ENCODE results near the gene THEMIS2.
"Not testable (repeated sequence)": the region's sequence is repeated elsewhere in the genome, so short reads cannot be mapped to it uniquely, and the experiment has no call there.

THEMIS2 gene

GRCh38 chr1:27869719-27870085 is 2.6 kb upstream of the THEMIS2 start:
- Histone ChIP-seq H3K36me3 (replicated peaks) (no peaks in the 10 kb centered on the region), H3K4me3 (no peak overlapping the region), H3K27me3 (ENCODE audit: low read depth) (no peaks in the 10 kb centered on the region), H3K9me3 (no peaks in the 10 kb centered on the region), H3K4me1 (peaks cover 4% of the 10 kb centered on the region)
- in situ Hi-C loops (cut with MboI; ENCODE audit: low sequenced_read_pairs): no loop called here
- no peak for DNase-seq (ENCODE audit: low spot score in 2 of 2)

GRCh38 chr1:27871076-27871475 is 1.3 kb upstream of the THEMIS2 start:
- H3K36me3 ChIP-seq (replicated peaks); H3K27me3 ChIP-seq (ENCODE audit: low read depth); in situ Hi-C loops (cut with MboI; ENCODE audit: low sequenced_read_pairs); H3K4me1 ChIP-seq; H3K4me3 ChIP-seq; DNase-seq (ENCODE audit: low spot score in 2 of 2); H3K9me3 ChIP-seq: not testable (repeated sequence)

DNA sequence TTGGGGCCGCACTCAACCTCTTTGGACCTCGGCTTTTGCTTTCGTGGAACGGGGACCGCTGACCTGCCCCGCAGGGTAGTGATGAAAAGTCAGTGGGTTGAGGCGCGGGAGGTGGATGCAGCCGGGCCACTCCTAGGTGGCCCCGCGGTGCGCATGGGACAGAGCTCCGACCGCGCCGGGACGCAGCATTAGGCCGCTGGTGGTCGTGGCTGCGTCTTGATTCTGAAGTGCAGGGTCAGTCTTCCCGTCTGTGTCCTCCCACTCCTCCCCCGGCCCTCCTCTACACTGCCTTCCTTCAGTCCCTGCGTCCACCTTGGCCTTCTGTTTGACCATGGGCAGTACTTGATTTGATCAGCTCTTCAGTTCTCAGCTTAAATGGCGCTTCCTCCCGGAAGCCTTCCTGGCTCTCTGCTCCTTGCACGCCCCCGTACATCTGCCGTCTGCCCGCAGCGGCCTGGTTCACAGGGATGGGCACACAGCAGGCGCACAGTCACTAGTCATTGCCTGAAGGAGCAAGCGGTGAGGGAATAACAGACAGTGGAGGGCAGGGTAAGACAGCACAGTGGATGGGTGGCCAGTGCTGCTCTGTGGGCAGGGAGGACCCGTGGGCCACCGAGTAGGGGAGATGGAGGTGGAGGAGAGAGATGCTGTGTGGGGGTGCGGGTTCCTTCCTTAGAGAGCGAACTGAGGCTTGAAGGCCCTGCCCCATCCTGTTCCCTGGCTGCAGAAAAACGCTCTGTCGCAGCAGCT is 633 bp downstream of the THEMIS2 start:
- Histone ChIP-seq H3K4me3 (peak overlapping the region; percentile 71), H3K27me3 (ENCODE audit: low read depth) (no peaks in the 10 kb centered on the region), H3K4me1 (peaks cover 4% of the 10 kb centered on the region), H3K36me3 (replicated peaks) (no peaks in the 10 kb centered on the region), H3K9me3 (no peaks in the 10 kb centered on the region)
- in situ Hi-C loops (cut with MboI; ENCODE audit: low sequenced_read_pairs): no loop called here
- no peak for DNase-seq (ENCODE audit: low spot score in 2 of 2)

- in situ Hi-C loops (cut with MboI; ENCODE audit: low sequenced_read_pairs): no loop called here
These were observed 1.5 kb downstream of the THEMIS2 start for GRCh38 chr1:27873671-27874384.

DNA sequence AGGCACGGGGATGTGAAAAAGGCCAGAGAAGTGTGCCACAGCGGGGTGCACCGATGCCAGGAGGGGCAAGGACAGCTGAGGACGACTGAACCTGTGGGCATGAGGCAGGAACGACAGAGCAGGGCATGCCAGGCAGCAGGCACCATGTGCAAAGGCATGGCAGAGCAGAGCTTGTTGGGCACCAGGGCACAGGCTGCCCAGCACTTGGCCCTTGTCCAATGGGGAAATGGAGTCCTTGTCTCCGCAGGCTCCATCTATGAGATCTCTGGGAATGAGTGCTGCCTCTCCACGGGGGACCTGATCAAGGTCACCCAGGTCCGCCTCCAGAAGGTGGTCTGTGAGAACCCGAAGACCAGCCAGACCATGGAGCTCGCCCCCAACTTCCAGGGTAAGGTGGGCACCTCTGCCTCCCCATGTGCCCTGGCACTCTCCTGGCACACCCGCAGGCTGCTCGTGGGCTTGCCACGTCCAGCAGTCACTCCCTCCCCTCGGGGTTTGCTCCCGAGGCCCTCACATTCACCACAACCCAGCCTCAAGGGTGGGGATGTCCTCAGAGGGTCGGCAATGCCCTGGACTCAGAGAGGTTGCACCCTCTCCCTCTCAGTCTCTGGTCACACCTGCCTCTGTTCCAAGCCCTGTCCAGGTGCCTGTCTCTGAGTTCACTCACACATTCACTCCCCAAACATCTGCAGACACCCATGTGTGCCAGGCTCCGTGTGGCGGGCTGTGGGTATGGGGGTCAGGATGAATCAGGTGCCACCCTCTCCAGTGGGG is 4.2 kb downstream of the THEMIS2 start:
- DNase-seq (ENCODE audit: low spot score in 2 of 2): no peak
- in situ Hi-C loops (cut with MboI; ENCODE audit: low sequenced_read_pairs): no loop called here

More at GRCh38 chr1:27873671-27874384, 1.5 kb downstream of the THEMIS2 start:
- no peak for DNase-seq (ENCODE audit: low spot score in 2 of 2)
- Histone ChIP-seq H3K27me3 (ENCODE audit: low read depth) (no peaks in the 10 kb centered on the region), H3K9me3 (no peaks in the 10 kb centered on the region), H3K4me1 (peaks cover 4% of the 10 kb centered on the region), H3K36me3 (replicated peaks) (no peaks in the 10 kb centered on the region), H3K4me3 (no peak overlapping the region)

GRCh38 chr1:27877115-27877416 is 4.7 kb downstream of the THEMIS2 start:
- in situ Hi-C loops (cut with MboI; ENCODE audit: low sequenced_read_pairs): no loop called here
- DNase-seq (ENCODE audit: low spot score in 2 of 2): no peak
- peaks cover 4% of the 10 kb centered on the region for H3K4me1 ChIP-seq
- H3K9me3 ChIP-seq: no peaks in the 10 kb centered on the region
- H3K4me3 ChIP-seq: no peak overlapping the region
- H3K27me3 ChIP-seq (ENCODE audit: low read depth): no peaks in the 10 kb centered on the region
- no peaks in the 10 kb centered on the region for H3K36me3 ChIP-seq (replicated peaks)

More for the DNA sequence above, 4.2 kb downstream of the THEMIS2 start:
- no peak overlapping the region for H3K4me3 ChIP-seq
- H3K27me3 ChIP-seq (ENCODE audit: low read depth): no peaks in the 10 kb centered on the region
- H3K36me3 ChIP-seq (replicated peaks): no peaks in the 10 kb centered on the region
- H3K9me3 ChIP-seq: no peaks in the 10 kb centered on the region
- peaks cover 4% of the 10 kb centered on the region for H3K4me1 ChIP-seq

DNA sequence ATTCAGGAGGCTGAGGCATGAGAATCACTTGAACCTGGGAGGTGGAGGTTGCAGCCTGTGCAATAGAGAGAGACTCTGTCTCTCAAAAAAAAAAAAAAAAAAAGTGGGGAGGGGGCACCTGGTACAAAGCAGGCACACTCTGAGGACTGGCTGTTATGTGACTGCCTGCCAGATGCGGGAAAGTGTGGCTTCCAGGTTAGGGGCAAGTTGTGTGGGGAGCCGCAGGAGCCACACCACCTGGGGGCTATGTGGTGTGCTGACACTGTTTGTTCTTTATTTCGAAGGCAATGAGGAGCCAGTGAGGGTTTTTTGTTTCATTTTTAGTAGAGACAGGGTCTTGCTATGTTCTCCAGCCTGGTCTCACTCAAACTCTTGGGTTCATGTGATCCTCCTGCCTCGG is 5.7 kb downstream of the THEMIS2 start:
- H3K9me3 ChIP-seq: no peaks in the 10 kb centered on the region
- in situ Hi-C loops (cut with MboI; ENCODE audit: low sequenced_read_pairs): no loop called here
- no peak for DNase-seq (ENCODE audit: low spot score in 2 of 2)
- H3K4me1 ChIP-seq: peaks cover 2% of the 10 kb centered on the region; the same call in 1 of the 2 replicates
- H3K36me3 ChIP-seq (replicated peaks): no peaks in the 10 kb centered on the region
- H3K4me3 ChIP-seq: no peak overlapping the region
- H3K27me3 ChIP-seq (ENCODE audit: low read depth): no peaks in the 10 kb centered on the region

DNA sequence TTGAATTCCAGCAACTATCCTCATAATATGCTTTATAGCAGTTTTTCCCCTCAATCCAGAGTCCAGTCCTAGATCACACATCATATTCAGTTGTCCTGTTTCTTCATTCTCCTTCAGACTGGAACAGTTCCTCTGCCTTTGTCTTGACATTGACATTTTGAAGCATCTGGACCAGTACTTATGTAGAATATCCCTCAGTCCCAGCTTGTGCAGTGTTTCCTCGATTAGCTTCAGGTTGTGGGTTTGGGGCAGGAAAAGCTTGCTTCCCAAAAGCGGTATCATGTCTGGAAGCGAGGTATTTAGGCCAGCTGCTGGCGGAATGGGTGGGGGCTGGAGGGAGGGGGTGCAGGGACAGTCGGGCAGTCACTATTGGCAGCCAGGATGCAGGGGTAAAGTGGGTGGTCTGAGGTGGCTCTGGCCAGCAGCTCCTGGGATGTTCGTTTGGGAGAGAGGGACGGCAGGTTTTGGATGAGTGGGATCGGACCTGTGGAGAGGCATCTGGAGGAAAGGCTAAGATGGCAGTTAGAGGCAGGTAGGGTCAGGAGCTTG is 6.5 kb downstream of the THEMIS2 start:
- Histone ChIP-seq H3K27me3 (ENCODE audit: low read depth) (no peaks in the 10 kb centered on the region), H3K9me3 (no peaks in the 10 kb centered on the region), H3K4me1 (no peaks in the 10 kb centered on the region), H3K36me3 (replicated peaks) (no peaks in the 10 kb centered on the region), H3K4me3 (no peak overlapping the region)
- DNase-seq (ENCODE audit: low spot score in 2 of 2): no peak
- in situ Hi-C loops (cut with MboI; ENCODE audit: low sequenced_read_pairs): no loop called here

DNA sequence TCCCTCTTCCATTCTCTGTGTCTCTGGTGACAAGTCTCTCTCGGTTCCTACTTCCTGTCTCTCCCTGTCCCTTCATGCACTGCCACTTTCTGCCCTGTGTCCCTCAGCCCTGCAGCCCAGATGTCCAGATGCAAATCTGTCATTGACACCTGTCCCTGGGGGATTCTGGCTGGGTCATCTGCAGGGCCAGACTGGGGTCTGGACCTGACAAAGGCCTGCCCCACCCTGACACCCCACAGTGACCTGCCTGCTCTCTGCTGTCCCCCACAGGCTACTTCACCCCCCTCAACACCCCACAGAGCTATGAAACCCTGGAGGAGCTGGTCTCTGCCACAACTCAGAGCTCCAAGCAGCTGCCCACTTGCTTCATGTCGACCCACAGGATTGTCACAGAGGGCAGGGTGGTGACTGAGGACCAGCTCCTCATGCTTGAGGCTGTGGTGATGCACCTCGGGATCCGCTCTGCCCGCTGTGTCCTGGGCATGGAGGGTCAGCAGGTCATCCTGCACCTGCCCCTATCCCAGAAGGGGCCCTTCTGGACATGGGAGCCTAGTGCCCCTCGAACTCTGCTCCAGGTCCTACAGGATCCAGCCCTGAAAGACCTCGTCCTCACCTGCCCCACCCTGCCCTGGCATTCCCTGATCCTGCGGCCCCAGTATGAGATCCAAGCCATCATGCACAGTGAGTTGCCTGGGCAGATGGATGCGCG is 7.2 kb downstream of the THEMIS2 start:
- Histone ChIP-seq H3K27me3 (ENCODE audit: low read depth) (no peaks in the 10 kb centered on the region), H3K4me3 (no peak overlapping the region), H3K9me3 (no peaks in the 10 kb centered on the region), H3K36me3 (replicated peaks) (no peaks in the 10 kb centered on the region), H3K4me1 (no peaks in the 10 kb centered on the region)
- no peak for DNase-seq (ENCODE audit: low spot score in 2 of 2)
- in situ Hi-C loops (cut with MboI; ENCODE audit: low sequenced_read_pairs): no loop called here

DNA sequence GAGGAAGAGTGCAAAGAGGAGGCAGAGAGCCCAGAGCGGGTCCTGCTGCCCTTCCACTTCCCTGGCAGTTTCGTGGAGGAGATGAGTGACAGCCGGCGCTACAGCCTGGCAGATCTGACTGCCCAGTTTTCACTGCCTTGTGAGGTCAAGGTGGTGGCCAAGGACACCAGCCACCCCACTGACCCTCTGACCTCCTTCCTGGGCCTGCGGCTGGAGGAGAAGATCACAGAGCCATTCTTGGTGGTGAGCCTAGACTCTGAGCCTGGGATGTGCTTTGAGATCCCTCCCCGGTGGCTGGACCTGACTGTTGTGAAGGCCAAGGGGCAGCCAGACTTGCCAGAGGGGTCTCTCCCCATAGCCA is 10.2 kb downstream of the THEMIS2 start:
- in situ Hi-C loops (cut with MboI; ENCODE audit: low sequenced_read_pairs): no loop called here
- Histone ChIP-seq H3K9me3 (no peaks in the 10 kb centered on the region), H3K4me3 (no peak overlapping the region), H3K4me1 (no peaks in the 10 kb centered on the region), H3K27me3 (ENCODE audit: low read depth) (no peaks in the 10 kb centered on the region), H3K36me3 (replicated peaks) (peaks cover 19% of the 10 kb centered on the region)
- no peak for DNase-seq (ENCODE audit: low spot score in 2 of 2)

DNA sequence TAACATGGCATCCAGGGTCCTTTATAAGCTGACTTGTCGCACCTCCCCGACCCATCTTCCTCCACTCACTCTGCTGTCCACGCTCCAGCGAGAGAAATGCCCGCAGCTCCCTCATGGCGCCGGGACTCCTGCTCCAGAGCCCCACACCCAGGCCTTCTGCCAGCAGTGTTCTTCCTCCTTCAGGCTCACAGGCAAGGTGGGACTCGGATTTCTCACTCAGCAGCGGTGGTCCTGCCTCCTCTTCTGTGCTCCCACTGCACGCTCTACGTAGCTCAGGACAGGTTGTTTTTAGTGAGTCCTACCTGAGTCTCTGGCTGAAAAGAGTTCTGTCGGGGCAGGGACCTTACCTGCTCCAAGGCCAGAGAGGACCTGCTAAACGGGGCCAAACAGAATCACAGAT is 11.2 kb downstream of the THEMIS2 start:
- H3K9me3 ChIP-seq: no peaks in the 10 kb centered on the region
- H3K36me3 ChIP-seq (replicated peaks): peaks cover 19% of the 10 kb centered on the region
- H3K4me3 ChIP-seq: no peak overlapping the region
- no peaks in the 10 kb centered on the region for H3K27me3 ChIP-seq (ENCODE audit: low read depth)
- in situ Hi-C loops (cut with MboI; ENCODE audit: low sequenced_read_pairs): no loop called here
- no peak for DNase-seq (ENCODE audit: low spot score in 2 of 2)
- H3K4me1 ChIP-seq: no peaks in the 10 kb centered on the region

- in situ Hi-C loops (cut with MboI; ENCODE audit: low sequenced_read_pairs): no loop called here
- no peak for DNase-seq (ENCODE audit: low spot score in 2 of 2)
- H3K4me1 ChIP-seq: no peaks in the 10 kb centered on the region
- H3K36me3 ChIP-seq (replicated peaks): peaks cover 26% of the 10 kb centered on the region
- no peak overlapping the region for H3K4me3 ChIP-seq
- no peaks in the 10 kb centered on the region for H3K27me3 ChIP-seq (ENCODE audit: low read depth)
- no peaks in the 10 kb centered on the region for H3K9me3 ChIP-seq
These were observed 11.9 kb downstream of the THEMIS2 start for GRCh38 chr1:27884006-27884954.

- no peaks in the 10 kb centered on the region for H3K4me1 ChIP-seq
- in situ Hi-C loops (cut with MboI; ENCODE audit: low sequenced_read_pairs): no loop called here
These were observed 12.8 kb downstream of the THEMIS2 start for GRCh38 chr1:27885114-27885528.

More at GRCh38 chr1:27885114-27885528, 12.8 kb downstream of the THEMIS2 start:
- Histone ChIP-seq H3K9me3 (no peaks in the 10 kb centered on the region), H3K27me3 (ENCODE audit: low read depth) (no peaks in the 10 kb centered on the region), H3K4me3 (no peak overlapping the region), H3K36me3 (replicated peaks) (peaks cover 34% of the 10 kb centered on the region)
- DNase-seq (ENCODE audit: low spot score in 2 of 2): no peak

Data from HAP-1 (cell line).